ENCODE data around the gene HNF1A. TPM values are rescaled to one million over a fixed set of nuclear protein-coding genes. Genes with fewer than 3 reads are reported as not detected.

HNF1A gene
- total and polyA plus RNA-seq, 2 donors (not counting 1 experiment from before 2014, with no cell fraction given): not detected

GRCh38 chr12:121021754-121022153 is 43.4 kb downstream of the HNF1A start:
- Histone ChIP-seq H3K27me3 (ENCODE audit: control insufficient read depth, insufficient read depth, low read length) (no peaks in the 10 kb centered on the region), H4K20me1 (ENCODE audit: control insufficient read depth, extremely low read depth, insufficient read depth, low read length) (no peaks in the 10 kb centered on the region), H3K4me3 (replicated peaks in 1 of 4; ENCODE audit: control extremely low read depth in 1 of 4, insufficient read depth in 1 of 4, low read depth in 3 of 4, low read length in 4 of 4) (no peak overlapping the region), H3K9me3 (ENCODE audit: control insufficient read depth, insufficient read depth, low read depth, low read length) (no peaks in the 10 kb centered on the region), H3K79me2 (ENCODE audit: control insufficient read depth, insufficient read depth, low read length) (no peaks in the 10 kb centered on the region), H3K9ac (ENCODE audit: insufficient read depth, low read length) (no peak overlapping the region), H3K27ac (ENCODE audit: insufficient read depth, low read length) (no peak overlapping the region), H3K36me3 (ENCODE audit: control insufficient read depth, insufficient read depth, low read length) (no peaks in the 10 kb centered on the region), H2AFZ (ENCODE audit: low read length) (no peak overlapping the region), H3K4me2 (ENCODE audit: extremely low read depth, insufficient read depth, low read length) (no peak overlapping the region), H3K4me1 (ENCODE audit: control insufficient read depth, extremely low read depth, insufficient read depth, low read length) (no peaks in the 10 kb centered on the region)
- no peak for TF ChIP-seq CTCF (conservative IDR thresholded peaks at IDR 0.05 in 1 of 2, IDR thresholded peaks at IDR 0.05 in 1 of 2; ENCODE audit: low read depth in 1 of 2, low read length in 2 of 2)
- TF ChIP-seq EZH2 (IDR thresholded peaks at IDR 0.05; ENCODE audit: low read length, missing control alignments): no peak
- no peak for DNase-seq (ENCODE audit: low read depth in 2 of 2)

GRCh38 chr12:121022713-121023112 is 44.4 kb downstream of the HNF1A start:
- no peak for DNase-seq (ENCODE audit: low read depth in 2 of 2)
- Histone ChIP-seq H4K20me1 (ENCODE audit: control insufficient read depth, extremely low read depth, insufficient read depth, low read length) (no peaks in the 10 kb centered on the region), H3K9ac (ENCODE audit: insufficient read depth, low read length) (no peak overlapping the region), H3K4me1 (ENCODE audit: control insufficient read depth, extremely low read depth, insufficient read depth, low read length) (no peaks in the 10 kb centered on the region), H3K36me3 (ENCODE audit: control insufficient read depth, insufficient read depth, low read length) (no peaks in the 10 kb centered on the region), H3K9me3 (ENCODE audit: control insufficient read depth, insufficient read depth, low read depth, low read length) (no peaks in the 10 kb centered on the region), H2AFZ (ENCODE audit: low read length) (no peak overlapping the region), H3K4me2 (ENCODE audit: extremely low read depth, insufficient read depth, low read length) (no peak overlapping the region), H3K27ac (ENCODE audit: insufficient read depth, low read length) (no peak overlapping the region), H3K4me3 (replicated peaks in 1 of 4; ENCODE audit: control extremely low read depth in 1 of 4, insufficient read depth in 1 of 4, low read depth in 3 of 4, low read length in 4 of 4) (no peak overlapping the region), H3K79me2 (ENCODE audit: control insufficient read depth, insufficient read depth, low read length) (no peaks in the 10 kb centered on the region), H3K27me3 (ENCODE audit: control insufficient read depth, insufficient read depth, low read length) (peaks cover 5% of the 10 kb centered on the region)
- no peak for TF ChIP-seq EZH2 (IDR thresholded peaks at IDR 0.05; ENCODE audit: low read length, missing control alignments)
- TF ChIP-seq CTCF (conservative IDR thresholded peaks at IDR 0.05 in 1 of 2, IDR thresholded peaks at IDR 0.05 in 1 of 2; ENCODE audit: low read depth in 1 of 2, low read length in 2 of 2): no peak

DNA sequence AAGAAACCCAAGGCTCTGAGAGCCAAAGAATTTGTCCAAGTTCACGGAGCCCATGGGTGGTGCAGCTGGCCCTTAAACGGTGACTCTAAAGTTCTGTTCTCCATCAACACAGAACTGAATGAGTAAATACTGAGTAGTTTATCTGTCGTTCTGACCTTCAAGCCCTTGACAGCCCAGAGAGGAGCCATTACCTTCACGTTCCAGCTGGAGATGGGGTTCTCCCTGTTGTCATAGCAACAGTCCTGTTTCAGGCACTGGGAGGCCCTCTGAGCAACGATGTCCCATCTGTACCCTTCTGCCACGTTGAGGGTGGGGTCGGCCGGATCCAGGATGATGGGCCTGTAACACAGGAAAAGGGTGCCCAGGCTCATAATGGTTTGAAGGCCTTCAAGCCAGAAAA is 45.5 kb downstream of the HNF1A start:
- no peak overlapping the region for H2AFZ ChIP-seq (ENCODE audit: low read length)
- H3K27ac ChIP-seq (ENCODE audit: insufficient read depth, low read length): no peak overlapping the region
- peaks cover 5% of the 10 kb centered on the region for H3K27me3 ChIP-seq (ENCODE audit: control insufficient read depth, insufficient read depth, low read length)
- H4K20me1 ChIP-seq (ENCODE audit: control insufficient read depth, extremely low read depth, insufficient read depth, low read length): no peaks in the 10 kb centered on the region
- no peaks in the 10 kb centered on the region for H3K4me1 ChIP-seq (ENCODE audit: control insufficient read depth, extremely low read depth, insufficient read depth, low read length)
- H3K4me3 ChIP-seq (replicated peaks in 1 of 4; ENCODE audit: control extremely low read depth in 1 of 4, insufficient read depth in 1 of 4, low read depth in 3 of 4, low read length in 4 of 4): no peak overlapping the region
- H3K36me3 ChIP-seq (ENCODE audit: control insufficient read depth, insufficient read depth, low read length): no peaks in the 10 kb centered on the region
- H3K9me3 ChIP-seq (ENCODE audit: control insufficient read depth, insufficient read depth, low read depth, low read length): no peaks in the 10 kb centered on the region
- no peak for DNase-seq (ENCODE audit: low read depth in 2 of 2)
- TF ChIP-seq CTCF (conservative IDR thresholded peaks at IDR 0.05 in 1 of 2, IDR thresholded peaks at IDR 0.05 in 1 of 2; ENCODE audit: low read depth in 1 of 2, low read length in 2 of 2): no peak
- no peaks in the 10 kb centered on the region for H3K79me2 ChIP-seq (ENCODE audit: control insufficient read depth, insufficient read depth, low read length)
- H3K9ac ChIP-seq (ENCODE audit: insufficient read depth, low read length): no peak overlapping the region
- H3K4me2 ChIP-seq (ENCODE audit: extremely low read depth, insufficient read depth, low read length): no peak overlapping the region

All from fibroblast of lung (primary cell).